T-helper 17 cell (primary cell): ENCODE results near the gene AMOTL2. TPM values are rescaled to one million over a fixed set of nuclear protein-coding genes. Genes with fewer than 3 reads are reported as not detected.

Experiments
- ATAC-seq: fragments of 150-1000 bp; cut with Tn5 transposase; 2 replicates; pipeline ENCODE4 v1.10.0; 2021; ENCODE audit warnings: mild to moderate bottlenecking, moderate library complexity
- DNase-seq, 3 donors: peaks; one replicate each; pipeline versions ENCODE4 v3.0.0 to v3.0.0-alpha.2; 2020 to 2021
- H3K9me3 ChIP-seq: one replicate; pipeline ENCODE4 v1.7.0; 2013; ENCODE audit warnings: low read length, mild to moderate bottlenecking; ENCODE audit not compliant: control insufficient read depth, poor library complexity, severe bottlenecking
- H3K27ac Mint-ChIP-seq: one replicate; pipeline ENCODE4 v1.8.0; 2022; ENCODE audit warnings: mild to moderate bottlenecking, moderate library complexity, mixed read lengths
- H3K27me3 Mint-ChIP-seq: one replicate; pipeline ENCODE4 v1.8.0; 2022; ENCODE audit warnings: mixed read lengths
- H3K36me3 Mint-ChIP-seq: one replicate; pipeline ENCODE4 v1.8.0; 2022; ENCODE audit warnings: low read depth, mixed read lengths
- H3K4me1 Mint-ChIP-seq: one replicate; pipeline ENCODE4 v1.8.0; 2022; ENCODE audit warnings: mild to moderate bottlenecking, mixed read lengths
- H3K4me3 Mint-ChIP-seq: one replicate; pipeline ENCODE4 v1.8.0; 2022; ENCODE audit warnings: mild to moderate bottlenecking, moderate library complexity, mixed read lengths
- total RNA-seq, 4 donors: library from RNA in 2 of 4; stranded (reverse) in 2 of 4; gene quantifications; one replicate each; pipeline ENCODE4 v1.2.3 and lab custom pipeline; 2022 to 2026

The AMOTL2 gene
- total RNA-seq, 2 donors from 2014 or later = not detected

DNA sequence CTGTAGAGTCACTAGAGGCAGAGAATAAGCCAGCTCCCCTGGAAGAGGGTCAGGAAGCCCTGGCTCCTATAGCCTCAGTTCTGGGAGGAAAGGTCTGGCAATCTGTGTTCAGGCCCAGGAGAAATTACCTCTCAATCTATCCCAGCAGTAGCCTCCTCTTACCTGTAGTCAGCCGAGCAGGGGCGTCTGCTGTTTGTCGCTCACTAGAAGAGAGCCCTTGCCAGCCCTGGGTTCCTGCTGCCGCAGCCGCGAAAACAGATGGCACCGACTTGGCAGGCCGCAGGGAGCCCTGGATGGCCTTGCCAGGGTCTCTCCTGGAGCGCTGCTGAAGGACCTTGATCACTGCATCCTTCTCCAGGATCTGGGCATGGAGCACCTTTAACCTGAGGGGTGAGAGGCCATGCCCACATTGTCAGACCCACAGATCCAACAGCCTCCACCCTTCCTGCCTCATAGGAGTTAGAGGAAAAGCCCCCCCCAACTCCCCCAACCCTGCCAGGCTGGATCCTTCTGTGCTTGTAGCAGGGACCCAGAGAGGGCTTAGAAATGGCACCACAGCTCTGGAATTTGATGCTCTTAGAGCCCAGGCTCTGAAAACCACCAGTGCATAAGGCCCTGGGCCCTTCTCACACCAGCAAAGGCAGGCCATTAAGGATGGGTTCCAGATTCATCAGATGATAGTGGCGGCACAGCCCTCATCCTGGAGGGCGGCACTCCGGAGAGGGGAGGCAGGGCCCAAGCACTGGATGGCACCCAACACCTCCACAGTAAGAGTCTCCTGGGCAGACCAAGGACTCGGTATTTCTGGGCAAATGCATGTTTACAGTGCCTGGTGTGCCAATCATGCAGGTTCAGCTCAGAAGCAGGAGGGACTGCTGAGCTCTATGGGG lies 14.9 kb downstream of the AMOTL2 start:
- Mint-ChIP-seq H3K36me3 (no peaks in the 10 kb centered on the region), H3K27me3 (no peaks in the 10 kb centered on the region)
- no peak for ATAC-seq

DNA sequence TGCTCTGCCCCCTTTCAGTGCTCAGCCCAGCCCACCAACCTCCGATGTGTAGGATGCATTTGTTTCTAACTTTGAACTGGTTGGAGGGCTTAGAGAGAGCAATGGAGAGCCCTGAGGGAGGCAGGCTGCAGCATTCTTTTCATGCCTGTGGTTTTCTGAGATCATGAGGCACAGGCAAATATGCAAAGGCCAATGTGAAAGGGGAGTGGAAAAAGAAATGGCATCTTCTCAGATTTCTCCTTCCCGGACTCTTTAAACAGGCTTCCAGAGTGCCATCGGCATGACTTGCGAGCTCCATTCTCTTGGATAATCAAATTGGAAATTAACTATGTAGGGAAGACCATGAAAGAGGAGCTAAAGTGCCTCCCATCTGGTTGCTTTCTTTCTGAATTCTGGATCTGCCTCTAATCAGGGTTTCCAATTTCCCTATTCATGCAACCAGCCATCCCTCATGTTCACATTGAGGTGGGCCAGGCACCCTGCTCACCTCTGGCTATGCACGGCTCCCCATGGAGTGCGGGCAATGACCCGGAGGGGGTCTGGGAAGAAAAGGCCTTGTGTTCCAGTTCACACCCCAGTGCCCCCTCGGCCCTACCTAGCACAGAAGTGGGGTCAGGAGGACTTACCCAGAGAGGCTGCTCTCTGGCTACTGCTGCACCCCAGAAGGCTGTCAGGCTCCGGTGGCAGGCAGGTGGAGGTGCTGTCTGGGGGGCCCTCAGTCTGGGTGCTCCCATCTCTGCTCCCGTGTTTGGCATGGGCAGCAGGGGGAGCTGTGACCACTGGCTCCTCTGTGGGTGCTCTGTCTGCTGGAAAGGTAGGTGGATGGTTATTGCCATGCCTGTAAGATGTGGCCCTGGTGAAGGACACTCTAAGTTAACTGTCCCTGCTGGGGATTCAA lies 16.1 kb downstream of the AMOTL2 start:
- Mint-ChIP-seq H3K4me3 (no peak overlapping the region), H3K27me3 (no peaks in the 10 kb centered on the region), H3K27ac (no peak overlapping the region), H3K36me3 (no peaks in the 10 kb centered on the region), H3K4me1 (peaks cover 3% of the 10 kb centered on the region)
- no peaks in the 10 kb centered on the region for H3K9me3 ChIP-seq
- ATAC-seq (no peak), DNase-seq (no peak)

More for the DNA sequence above, 14.9 kb downstream of the AMOTL2 start:
- DNase-seq = no peak
- H3K4me1 Mint-ChIP-seq = peaks cover 7% of the 10 kb centered on the region
- no peaks in the 10 kb centered on the region for H3K9me3 ChIP-seq
- H3K27ac Mint-ChIP-seq = no peak overlapping the region
- no peak overlapping the region for H3K4me3 Mint-ChIP-seq

DNA sequence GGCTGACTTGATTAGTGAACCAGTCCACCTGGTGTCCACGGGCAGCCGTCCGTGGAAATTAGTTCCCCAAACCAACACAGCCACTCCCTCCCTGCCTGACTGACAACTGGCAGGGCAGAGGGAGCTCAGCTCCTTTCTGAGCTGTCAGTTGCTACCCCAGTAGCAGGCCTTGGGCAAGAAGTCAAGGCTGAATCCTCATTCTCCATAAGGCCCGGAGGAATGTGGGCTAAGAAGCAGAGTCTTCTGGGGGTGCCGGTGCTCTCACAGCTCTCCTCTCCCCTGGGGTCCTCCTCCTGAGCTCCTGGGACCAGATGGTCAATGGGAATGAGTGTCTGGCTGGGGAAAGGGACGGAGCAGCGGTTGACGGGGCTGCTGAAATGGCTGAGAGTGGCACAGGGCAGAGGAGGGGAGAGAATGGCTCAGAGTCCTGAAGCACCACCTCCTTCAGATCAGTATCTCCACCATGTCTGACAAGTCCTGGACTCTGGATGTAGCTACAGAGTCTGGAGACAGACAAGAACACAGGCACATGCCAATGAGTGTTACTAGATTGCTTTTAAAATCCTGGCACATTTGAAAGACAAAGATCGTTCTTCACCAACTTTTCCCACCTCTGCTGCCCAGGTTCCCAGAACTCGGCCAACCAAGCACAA lies 16.9 kb downstream of the AMOTL2 start:
- H3K4me3 Mint-ChIP-seq = no peak overlapping the region
- H3K9me3 ChIP-seq = no peaks in the 10 kb centered on the region
- DNase-seq (no peak), ATAC-seq (no peak)
- no peaks in the 10 kb centered on the region for H3K27me3 Mint-ChIP-seq
- H3K4me1 Mint-ChIP-seq = no peaks in the 10 kb centered on the region
- H3K36me3 Mint-ChIP-seq = no peaks in the 10 kb centered on the region
- no peak overlapping the region for H3K27ac Mint-ChIP-seq

DNA sequence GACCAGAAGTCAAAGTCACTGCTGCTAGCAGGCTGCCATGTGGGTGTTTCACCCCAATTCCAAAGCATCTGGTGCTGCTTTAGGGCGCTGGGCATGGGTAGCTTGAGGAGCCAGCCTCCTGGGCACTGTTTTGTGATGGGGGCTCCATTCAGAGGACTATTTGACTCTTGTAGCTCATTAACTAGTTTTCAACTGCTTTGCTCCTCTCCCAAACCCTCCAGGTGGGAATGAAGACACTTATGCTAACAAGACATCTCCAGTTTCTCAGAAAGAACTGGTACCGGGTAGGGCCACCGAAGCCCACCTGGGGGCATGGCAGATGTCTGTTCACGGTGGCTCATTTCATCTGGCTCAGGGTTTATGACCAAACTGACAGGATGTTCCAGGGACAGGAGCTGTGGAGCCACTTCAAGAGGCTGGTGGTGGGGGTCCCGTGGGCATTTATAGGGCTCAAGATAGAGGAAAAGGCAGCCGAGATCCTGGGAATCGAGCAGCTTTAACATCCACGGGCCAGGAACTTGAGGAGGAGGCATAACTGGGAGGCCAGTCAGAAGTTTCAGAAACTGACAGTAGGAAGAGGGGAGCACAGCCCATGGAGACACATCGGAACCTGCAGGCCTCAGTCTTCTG lies 17.7 kb downstream of the AMOTL2 start:
- no peaks in the 10 kb centered on the region for H3K9me3 ChIP-seq
- no peak overlapping the region for H3K4me3 Mint-ChIP-seq
- DNase-seq (no peak), ATAC-seq (no peak)
- H3K27ac Mint-ChIP-seq = no peak overlapping the region
- H3K36me3 Mint-ChIP-seq = no peaks in the 10 kb centered on the region
- peaks cover 1% of the 10 kb centered on the region for H3K27me3 Mint-ChIP-seq
- no peaks in the 10 kb centered on the region for H3K4me1 Mint-ChIP-seq

DNA sequence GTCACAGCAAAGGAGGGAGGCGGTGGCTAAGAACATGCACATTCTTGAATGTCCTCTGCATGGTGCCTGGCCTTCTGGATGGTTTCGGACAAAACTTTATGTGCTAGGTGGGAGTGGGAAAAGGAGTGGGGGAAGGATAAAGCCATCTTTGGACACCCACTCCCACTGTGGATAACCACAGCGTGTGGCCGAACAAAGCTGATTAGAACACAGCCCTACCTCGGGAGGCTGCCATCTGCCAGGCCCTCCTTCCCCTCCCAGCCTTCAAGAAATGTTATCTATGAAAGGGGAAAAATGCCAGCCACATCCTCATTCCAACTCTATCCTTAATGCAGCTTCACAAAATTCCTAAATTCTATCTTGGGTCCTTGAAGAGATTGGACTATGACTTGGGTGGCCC lies 18.8 kb downstream of the AMOTL2 start:
- H3K9me3 ChIP-seq = no peaks in the 10 kb centered on the region
- Mint-ChIP-seq H3K27me3 (peaks cover 7% of the 10 kb centered on the region), H3K36me3 (peaks cover 2% of the 10 kb centered on the region), H3K27ac (no peak overlapping the region), H3K4me1 (no peaks in the 10 kb centered on the region), H3K4me3 (no peak overlapping the region)
- no peak for DNase-seq
- no peak for ATAC-seq

DNA sequence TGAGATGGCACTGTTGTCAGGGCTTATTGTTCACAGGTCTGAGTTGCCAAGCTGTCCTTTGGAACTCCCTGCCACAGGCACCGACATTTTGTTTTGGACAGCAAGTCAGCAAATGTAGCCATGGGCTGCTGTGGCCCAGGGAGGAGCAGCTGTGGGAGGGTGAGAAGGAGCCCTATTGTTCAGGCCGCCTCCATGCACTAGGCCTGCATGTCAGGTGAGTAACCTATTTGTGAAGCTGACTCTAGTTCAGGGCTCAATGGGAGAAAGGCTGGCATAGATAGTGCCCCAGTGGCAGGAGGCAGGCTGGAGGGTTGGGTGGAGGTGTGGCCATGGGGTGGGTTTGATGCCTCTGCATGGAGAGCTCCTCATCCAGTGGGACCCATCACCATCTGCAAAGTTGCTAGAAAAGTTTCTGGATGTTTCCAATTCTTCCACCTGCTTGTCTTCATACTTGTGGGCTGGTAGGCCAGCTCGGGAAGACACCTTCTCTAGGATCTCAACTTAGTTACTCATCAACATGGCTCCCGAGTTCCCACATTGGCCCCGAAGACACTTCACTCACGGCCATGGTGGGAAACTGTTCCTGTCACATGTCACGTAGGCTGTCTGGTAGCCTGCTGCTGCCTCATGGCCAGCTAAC lies 19.5 kb downstream of the AMOTL2 start:
- no peak for DNase-seq

DNA sequence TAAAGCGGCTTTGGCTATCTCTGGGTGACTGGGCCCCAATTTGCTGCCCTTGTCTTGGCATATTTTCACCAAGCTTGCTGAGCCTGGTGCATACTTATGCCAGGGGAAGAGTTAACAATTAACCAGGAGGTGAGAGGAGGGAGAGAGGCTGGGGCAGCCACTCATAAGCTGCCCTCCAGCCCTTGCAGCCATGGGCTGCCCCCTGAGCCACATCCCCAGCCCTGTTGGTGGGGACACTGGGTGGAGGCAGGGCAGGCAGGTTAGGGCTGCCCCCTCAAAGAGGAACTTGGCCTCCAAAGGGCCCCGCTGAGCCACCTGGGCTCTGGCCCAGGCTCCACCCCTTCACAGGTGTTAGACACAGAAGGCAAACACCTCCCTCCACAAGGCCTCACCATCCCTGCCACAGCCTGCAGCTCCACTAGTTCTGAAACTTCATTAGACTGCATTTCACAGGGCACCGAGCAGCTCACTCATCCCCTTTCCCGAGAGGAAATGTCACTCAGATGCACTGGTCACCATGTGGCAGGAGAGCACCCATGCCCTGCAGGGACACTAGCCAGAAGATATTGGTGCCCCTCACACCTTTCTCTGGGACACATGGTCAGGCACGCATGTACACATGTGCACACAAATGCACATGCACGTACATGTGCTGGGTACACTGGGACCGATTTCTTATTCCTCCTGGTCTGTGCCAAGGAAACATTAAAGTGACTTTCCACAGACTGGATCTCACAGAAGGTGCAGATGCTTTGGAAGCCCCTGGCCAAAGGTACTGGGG lies 20.2 kb downstream of the AMOTL2 start:
- H3K9me3 ChIP-seq = no peaks in the 10 kb centered on the region
- DNase-seq (no peak), ATAC-seq (no peak)
- H3K4me3 Mint-ChIP-seq = no peak overlapping the region
- H3K36me3 Mint-ChIP-seq = peaks cover 2% of the 10 kb centered on the region
- H3K27ac Mint-ChIP-seq = no peak overlapping the region
- H3K4me1 Mint-ChIP-seq = no peaks in the 10 kb centered on the region
- peaks cover 7% of the 10 kb centered on the region for H3K27me3 Mint-ChIP-seq

More for the DNA sequence above, 19.5 kb downstream of the AMOTL2 start:
- peaks cover 2% of the 10 kb centered on the region for H3K36me3 Mint-ChIP-seq
- peaks cover 7% of the 10 kb centered on the region for H3K27me3 Mint-ChIP-seq
- no peaks in the 10 kb centered on the region for H3K4me1 Mint-ChIP-seq
- ATAC-seq = no peak
- no peak overlapping the region for H3K4me3 Mint-ChIP-seq
- H3K27ac Mint-ChIP-seq = no peak overlapping the region
- no peaks in the 10 kb centered on the region for H3K9me3 ChIP-seq

DNA sequence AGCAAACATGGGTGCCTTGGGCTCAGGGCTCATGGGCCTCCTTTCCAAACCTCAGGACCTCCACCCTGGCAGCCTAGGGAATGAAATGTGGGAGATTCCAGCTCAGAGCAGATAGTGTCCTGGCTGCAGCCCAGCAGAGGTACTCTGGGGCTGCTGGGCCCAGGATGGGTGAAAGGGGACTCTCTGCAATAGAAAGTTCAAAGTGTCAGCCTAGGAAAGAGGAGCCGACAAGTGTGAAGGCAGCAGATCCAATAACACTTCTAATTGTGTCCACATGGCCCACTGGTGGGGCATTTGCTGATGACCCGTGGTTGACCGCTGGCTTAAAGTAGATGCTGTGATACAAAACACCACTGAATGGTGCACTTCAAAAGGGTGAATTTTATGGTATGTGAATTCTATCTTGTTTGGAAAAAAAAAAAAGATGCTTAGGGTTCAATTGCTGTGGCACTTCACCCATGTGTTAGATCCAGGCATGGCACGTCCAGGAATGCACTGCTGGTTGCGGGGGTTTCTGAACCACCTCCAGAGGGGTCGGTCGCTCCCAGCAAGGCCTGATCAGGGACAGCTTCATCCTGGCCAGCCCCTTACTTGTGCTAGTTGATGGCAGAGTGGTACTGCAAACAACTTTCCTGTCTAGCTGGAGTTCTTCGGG lies 20.9 kb downstream of the AMOTL2 start:
- Mint-ChIP-seq H3K4me3 (no peak overlapping the region), H3K27me3 (peaks cover 10% of the 10 kb centered on the region), H3K4me1 (no peaks in the 10 kb centered on the region), H3K27ac (no peak overlapping the region), H3K36me3 (peaks cover 2% of the 10 kb centered on the region)
- no peaks in the 10 kb centered on the region for H3K9me3 ChIP-seq
- DNase-seq (no peak), ATAC-seq (no peak)

DNA sequence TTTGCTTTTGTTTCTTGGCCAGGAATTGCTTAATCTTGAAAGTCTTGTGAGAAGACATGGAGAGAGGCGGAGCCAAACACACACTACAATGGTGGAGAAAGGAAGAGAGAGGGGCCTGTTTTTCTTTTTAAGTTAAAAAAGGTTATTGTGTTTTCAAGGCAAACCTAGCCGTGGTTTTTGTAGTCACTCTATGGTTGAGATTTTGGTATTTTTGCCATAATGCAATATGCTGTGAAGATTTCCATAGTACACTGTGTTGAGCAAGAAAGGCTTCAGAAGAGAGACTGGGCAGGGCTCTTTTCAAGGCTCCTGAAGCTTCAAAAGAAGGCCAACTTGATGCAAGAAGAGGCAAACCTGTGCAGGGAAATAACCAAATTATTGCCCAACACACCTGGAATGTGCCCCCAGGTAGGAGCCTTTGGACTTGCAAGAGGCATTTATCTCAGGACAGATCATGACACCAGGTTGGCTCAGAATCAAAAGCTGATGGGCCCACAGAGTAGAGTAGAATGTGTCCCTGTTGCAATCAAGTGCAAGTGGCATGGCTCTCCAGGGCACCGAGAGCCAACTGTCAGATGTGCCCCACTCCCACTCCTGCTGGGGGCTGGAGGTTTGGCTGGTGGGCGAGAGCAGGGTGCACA lies 22.1 kb downstream of the AMOTL2 start:
- peaks cover 10% of the 10 kb centered on the region for H3K27me3 Mint-ChIP-seq
- no peak overlapping the region for H3K27ac Mint-ChIP-seq
- no peak overlapping the region for H3K4me3 Mint-ChIP-seq
- H3K36me3 Mint-ChIP-seq = peaks cover 2% of the 10 kb centered on the region
- DNase-seq (no peak), ATAC-seq (no peak)
- H3K9me3 ChIP-seq = no peaks in the 10 kb centered on the region
- no peaks in the 10 kb centered on the region for H3K4me1 Mint-ChIP-seq

DNA sequence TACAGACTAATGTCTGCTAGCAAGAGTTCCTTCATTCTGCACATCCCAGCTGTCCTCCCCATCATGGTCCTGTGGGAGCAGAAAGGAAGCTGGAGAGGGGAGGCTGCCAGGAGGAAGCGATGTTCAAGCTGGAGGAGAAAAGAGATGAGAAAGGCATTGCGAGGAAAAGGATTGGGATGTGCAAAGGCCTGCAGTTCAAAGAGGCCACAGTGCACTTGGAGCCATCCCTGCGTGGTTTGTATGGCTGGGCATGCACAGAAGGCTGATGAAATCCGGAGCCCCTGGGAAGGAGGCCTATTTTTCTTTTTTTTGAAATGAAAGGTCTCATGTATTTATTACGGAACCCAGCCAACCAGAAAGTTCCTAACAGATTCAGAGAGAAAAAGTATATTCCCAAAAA lies 22.8 kb downstream of the AMOTL2 start:
- Mint-ChIP-seq H3K4me3 (no peak overlapping the region), H3K36me3 (peaks cover 2% of the 10 kb centered on the region), H3K4me1 (no peaks in the 10 kb centered on the region), H3K27me3 (peaks cover 10% of the 10 kb centered on the region), H3K27ac (no peak overlapping the region)
- DNase-seq = no peak
- ATAC-seq = no peak
- no peaks in the 10 kb centered on the region for H3K9me3 ChIP-seq

DNA sequence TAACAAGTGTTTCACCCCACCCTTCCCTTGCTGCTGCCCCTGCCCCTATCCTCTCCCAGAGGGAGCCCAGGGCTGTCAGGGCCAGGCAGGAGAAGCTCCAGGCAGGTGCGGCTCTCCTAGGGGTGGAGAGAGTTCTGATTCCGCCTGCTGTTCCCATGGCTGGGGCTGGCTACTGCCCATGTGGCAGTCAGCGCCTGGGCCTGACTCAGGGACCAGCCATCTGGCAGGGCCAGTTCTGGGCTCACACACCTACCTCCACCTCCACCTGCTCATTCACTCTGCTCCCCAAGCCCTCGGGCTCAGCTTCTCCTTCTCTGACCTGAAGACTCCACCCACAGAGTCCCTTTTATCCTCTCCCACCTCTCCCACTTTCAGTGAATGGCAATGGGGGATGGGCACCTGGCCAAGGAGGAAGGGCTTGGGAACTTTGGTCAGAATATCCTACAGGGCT lies 23.4 kb downstream of the AMOTL2 start:
- no peak overlapping the region for H3K4me3 Mint-ChIP-seq
- DNase-seq (no peak), ATAC-seq (no peak)
- peaks cover 2% of the 10 kb centered on the region for H3K36me3 Mint-ChIP-seq
- H3K27me3 Mint-ChIP-seq = peaks cover 10% of the 10 kb centered on the region
- H3K4me1 Mint-ChIP-seq = no peaks in the 10 kb centered on the region
- no peak overlapping the region for H3K27ac Mint-ChIP-seq
- peaks cover 2% of the 10 kb centered on the region for H3K9me3 ChIP-seq
